HG02943 (cell line): ENCODE results near the gene DOCK4.

Source experiments
- ATAC-seq: cut with Tn5 transposase; IDR thresholded peaks from one replicate; pipeline ENCODE4 v1.9.1; 2021; ENCODE audit warnings: mild to moderate bottlenecking, low read depth, moderate library complexity; ENCODE audit not compliant: unreplicated experiment

The DOCK4 gene

GRCh38 chr7:112161253-112162141 lies 44.7 kb downstream of the DOCK4 start:
- ATAC-seq, result no peak

- no peak for ATAC-seq
These were observed 45.4 kb downstream of the DOCK4 start for GRCh38 chr7:112160771-112161150.

- no peak for ATAC-seq
These were observed 45.9 kb downstream of the DOCK4 start for GRCh38 chr7:112160130-112160770.

GRCh38 chr7:112159351-112159750 lies 46.8 kb downstream of the DOCK4 start:
- ATAC-seq, result no peak

GRCh38 chr7:112157072-112157471 lies 49.1 kb downstream of the DOCK4 start:
- no peak for ATAC-seq

- ATAC-seq, result no peak
These were observed 49.8 kb downstream of the DOCK4 start for GRCh38 chr7:112156412-112156811.

GRCh38 chr7:112154690-112155089 lies 51.5 kb downstream of the DOCK4 start:
- no peak for ATAC-seq

- no peak for ATAC-seq
These were observed 54.0 kb downstream of the DOCK4 start for GRCh38 chr7:112152186-112152585.

- ATAC-seq, result no peak
These were observed 55.2 kb downstream of the DOCK4 start for GRCh38 chr7:112150823-112151641.

GRCh38 chr7:112149734-112150133 lies 56.5 kb downstream of the DOCK4 start:
- no peak for ATAC-seq

GRCh38 chr7:112147793-112148361 lies 58.3 kb downstream of the DOCK4 start:
- ATAC-seq, result no peak

- ATAC-seq, result no peak
These were observed 61.0 kb downstream of the DOCK4 start for GRCh38 chr7:112145206-112145605.

- no peak for ATAC-seq
These were observed 61.7 kb downstream of the DOCK4 start for GRCh38 chr7:112144284-112145059.

GRCh38 chr7:112143582-112143981 lies 62.6 kb downstream of the DOCK4 start:
- ATAC-seq, result no peak

GRCh38 chr7:112143136-112143535 lies 63.1 kb downstream of the DOCK4 start:
- no peak for ATAC-seq

- ATAC-seq, result no peak
These were observed 65.6 kb downstream of the DOCK4 start for GRCh38 chr7:112140600-112140999.

- no peak for ATAC-seq
These were observed 67.3 kb downstream of the DOCK4 start for GRCh38 chr7:112138938-112139337.

GRCh38 chr7:112138325-112138852 lies 67.8 kb downstream of the DOCK4 start:
- ATAC-seq, result no peak

- ATAC-seq, result no peak
These were observed 68.8 kb downstream of the DOCK4 start for GRCh38 chr7:112137141-112138101.
